Loucy (cell line): ENCODE measurements around the gene CEP126.

ENCODE experiments used
- EZH2phosphoT487 ChIP-seq: fragments of 200-600 bp; IDR thresholded peaks from 2 replicates; pipeline ENCODE4 v1.6.1; 2018; ENCODE audit warnings: antibody characterized with exemption, mild to moderate bottlenecking, moderate library complexity, borderline replicate concordance
- TF ChIP-seq, protein P1 (sequence below): fragments of 200-600 bp; sonication (generic); conservative IDR thresholded peaks from 2 replicates; pipeline ENCODE4 v1.5.1; 2014; ENCODE audit warnings: mild to moderate bottlenecking, antibody characterized with exemption, low read length

DNA sequence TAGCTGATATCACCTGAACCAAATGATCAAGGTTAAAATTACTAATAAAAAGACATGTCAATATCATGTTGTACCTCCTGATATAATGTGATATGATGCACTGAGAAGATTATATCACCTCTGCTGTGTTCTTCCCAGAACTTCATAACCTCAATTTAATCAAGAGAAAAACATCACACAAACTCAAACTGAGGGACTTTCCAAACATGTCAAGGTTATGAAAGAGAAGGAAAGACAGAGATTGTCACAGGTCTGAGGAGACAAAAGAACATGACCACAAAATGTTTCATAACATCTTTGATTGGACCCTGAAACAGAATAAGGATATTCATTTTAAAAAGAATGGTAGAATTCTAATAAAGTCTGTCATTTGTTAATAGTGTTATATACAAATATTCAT lies 89.4 kb downstream of the CEP126 start:
- TF ChIP-seq, protein P1, sequence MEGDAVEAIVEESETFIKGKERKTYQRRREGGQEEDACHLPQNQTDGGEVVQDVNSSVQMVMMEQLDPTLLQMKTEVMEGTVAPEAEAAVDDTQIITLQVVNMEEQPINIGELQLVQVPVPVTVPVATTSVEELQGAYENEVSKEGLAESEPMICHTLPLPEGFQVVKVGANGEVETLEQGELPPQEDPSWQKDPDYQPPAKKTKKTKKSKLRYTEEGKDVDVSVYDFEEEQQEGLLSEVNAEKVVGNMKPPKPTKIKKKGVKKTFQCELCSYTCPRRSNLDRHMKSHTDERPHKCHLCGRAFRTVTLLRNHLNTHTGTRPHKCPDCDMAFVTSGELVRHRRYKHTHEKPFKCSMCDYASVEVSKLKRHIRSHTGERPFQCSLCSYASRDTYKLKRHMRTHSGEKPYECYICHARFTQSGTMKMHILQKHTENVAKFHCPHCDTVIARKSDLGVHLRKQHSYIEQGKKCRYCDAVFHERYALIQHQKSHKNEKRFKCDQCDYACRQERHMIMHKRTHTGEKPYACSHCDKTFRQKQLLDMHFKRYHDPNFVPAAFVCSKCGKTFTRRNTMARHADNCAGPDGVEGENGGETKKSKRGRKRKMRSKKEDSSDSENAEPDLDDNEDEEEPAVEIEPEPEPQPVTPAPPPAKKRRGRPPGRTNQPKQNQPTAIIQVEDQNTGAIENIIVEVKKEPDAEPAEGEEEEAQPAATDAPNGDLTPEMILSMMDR: no peak
- TF ChIP-seq EZH2phosphoT487: no peak
